ENCODE results near the gene TMEM72. TPM values are rescaled to one million over a fixed set of nuclear protein-coding genes. Genes with fewer than 3 reads are reported as not detected.

The TMEM72 gene
- total and polyA plus RNA-seq, 4 donors, result 0.02 to 0.33 TPM; not detected in 2

DNA sequence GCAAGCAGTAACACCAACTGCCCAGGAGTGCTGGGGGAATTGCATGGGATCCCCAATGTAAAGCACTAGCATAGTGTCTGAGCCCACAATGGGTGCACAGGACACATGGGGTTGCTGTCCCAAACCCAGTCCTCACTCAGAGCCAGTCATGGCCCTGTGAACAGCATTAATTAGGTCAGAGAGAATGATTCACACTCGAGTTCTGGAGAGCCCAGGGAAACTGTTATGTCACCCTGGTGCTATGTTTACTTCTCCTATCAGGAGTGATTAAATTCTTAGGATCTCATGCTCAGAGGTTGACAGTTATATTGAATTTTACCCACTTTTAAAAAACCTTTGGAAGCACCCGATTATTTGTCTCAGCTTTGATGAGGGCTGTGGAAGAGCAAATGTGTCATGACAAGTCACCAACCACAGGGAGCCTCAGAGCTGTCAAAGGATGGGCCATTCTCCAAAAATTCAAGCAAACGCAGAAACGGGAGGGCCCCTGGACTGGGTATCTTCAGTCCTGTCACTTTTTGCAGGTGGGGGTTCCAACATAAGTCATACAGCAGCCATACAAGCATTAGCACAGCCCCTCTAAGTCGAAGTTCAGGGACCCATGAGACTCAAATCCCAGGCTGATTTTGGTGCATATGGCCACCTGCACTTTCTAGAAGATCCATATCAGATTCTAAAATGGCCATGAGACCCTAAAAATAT is 47.2 kb downstream of the TMEM72 start:
- Histone ChIP-seq H3K36me3 (ENCODE audit: control insufficient read depth in 4 of 4, insufficient read depth in 3 of 4, low read depth in 1 of 4, low read length in 3 of 4) (no peaks in the 10 kb centered on the region), H3K27me3 (ENCODE audit: control insufficient read depth in 4 of 4, insufficient read depth in 4 of 4, low read length in 3 of 4) (no peaks in the 10 kb centered on the region), H3K9ac (ENCODE audit: low read depth in 1 of 2, low read length in 2 of 2) (peak overlapping the region in 1 of 2 donors; percentile 61), H3K27ac (ENCODE audit: low read depth in 1 of 2, low read length in 2 of 2) (peak overlapping the region; percentile 90 to 91), H3K4me1 (ENCODE audit: control insufficient read depth in 4 of 4, insufficient read depth in 4 of 4, low read length in 3 of 4) (peaks cover 12 to 33% (median 19%) of the 10 kb centered on the region in 4 donors), H3K9me3 (ENCODE audit: control insufficient read depth in 4 of 4, low read length in 3 of 4) (no peaks in the 10 kb centered on the region), H3K4me3 (ENCODE audit: low read depth in 1 of 3, low read length in 3 of 3) (peak overlapping the region; percentile 70 to 84 (median 75))
- TF ChIP-seq RXRA (IDR thresholded peaks at IDR 0.05) (peak in 1 of 2 donors; percentile 24), YY1 (IDR thresholded peaks at IDR 0.05) (peak; percentile 39), JUND (IDR thresholded peaks at IDR 0.05) (peak in 1 of 2 donors; percentile 43), SP1 (IDR thresholded peaks at IDR 0.05) (no peak), FOXA2 (IDR thresholded peaks at IDR 0.05) (peak; percentile 49)
- TF ChIP-seq, protein P1, sequence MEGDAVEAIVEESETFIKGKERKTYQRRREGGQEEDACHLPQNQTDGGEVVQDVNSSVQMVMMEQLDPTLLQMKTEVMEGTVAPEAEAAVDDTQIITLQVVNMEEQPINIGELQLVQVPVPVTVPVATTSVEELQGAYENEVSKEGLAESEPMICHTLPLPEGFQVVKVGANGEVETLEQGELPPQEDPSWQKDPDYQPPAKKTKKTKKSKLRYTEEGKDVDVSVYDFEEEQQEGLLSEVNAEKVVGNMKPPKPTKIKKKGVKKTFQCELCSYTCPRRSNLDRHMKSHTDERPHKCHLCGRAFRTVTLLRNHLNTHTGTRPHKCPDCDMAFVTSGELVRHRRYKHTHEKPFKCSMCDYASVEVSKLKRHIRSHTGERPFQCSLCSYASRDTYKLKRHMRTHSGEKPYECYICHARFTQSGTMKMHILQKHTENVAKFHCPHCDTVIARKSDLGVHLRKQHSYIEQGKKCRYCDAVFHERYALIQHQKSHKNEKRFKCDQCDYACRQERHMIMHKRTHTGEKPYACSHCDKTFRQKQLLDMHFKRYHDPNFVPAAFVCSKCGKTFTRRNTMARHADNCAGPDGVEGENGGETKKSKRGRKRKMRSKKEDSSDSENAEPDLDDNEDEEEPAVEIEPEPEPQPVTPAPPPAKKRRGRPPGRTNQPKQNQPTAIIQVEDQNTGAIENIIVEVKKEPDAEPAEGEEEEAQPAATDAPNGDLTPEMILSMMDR (IDR thresholded peaks at IDR 0.05; ENCODE audit: low read depth, low read length, missing input control), result no peak
- TF ChIP-seq, protein P2, sequence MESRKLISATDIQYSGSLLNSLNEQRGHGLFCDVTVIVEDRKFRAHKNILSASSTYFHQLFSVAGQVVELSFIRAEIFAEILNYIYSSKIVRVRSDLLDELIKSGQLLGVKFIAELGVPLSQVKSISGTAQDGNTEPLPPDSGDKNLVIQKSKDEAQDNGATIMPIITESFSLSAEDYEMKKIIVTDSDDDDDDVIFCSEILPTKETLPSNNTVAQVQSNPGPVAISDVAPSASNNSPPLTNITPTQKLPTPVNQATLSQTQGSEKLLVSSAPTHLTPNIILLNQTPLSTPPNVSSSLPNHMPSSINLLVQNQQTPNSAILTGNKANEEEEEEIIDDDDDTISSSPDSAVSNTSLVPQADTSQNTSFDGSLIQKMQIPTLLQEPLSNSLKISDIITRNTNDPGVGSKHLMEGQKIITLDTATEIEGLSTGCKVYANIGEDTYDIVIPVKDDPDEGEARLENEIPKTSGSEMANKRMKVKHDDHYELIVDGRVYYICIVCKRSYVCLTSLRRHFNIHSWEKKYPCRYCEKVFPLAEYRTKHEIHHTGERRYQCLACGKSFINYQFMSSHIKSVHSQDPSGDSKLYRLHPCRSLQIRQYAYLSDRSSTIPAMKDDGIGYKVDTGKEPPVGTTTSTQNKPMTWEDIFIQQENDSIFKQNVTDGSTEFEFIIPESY (IDR thresholded peaks at IDR 0.05), result no peak
- peak; percentile 30 for DNase-seq (ENCODE audit: low spot score)
- WGBS, result 18% methylated on average over 5 of the region's 5 CpGs

DNA sequence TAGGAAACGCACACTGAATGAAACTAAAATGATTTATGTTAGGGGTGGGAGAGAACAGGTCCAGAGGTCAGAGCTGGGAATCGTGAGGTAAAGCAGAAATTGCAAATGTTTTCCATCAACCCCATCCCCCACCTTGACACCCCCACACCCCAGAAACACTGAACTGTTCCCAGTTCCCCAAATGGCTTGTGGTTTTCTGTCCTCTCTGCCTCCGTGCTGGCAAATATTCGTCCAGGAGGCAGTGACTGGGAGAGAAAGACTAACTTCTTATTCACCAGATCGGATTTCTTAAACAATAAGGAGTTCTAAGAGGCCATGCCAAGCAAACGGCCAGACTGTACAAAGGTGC is 47.7 kb downstream of the TMEM72 start:
- H3K9me3 ChIP-seq (ENCODE audit: control insufficient read depth in 4 of 4, low read length in 3 of 4), result no peaks in the 10 kb centered on the region
- peak in 1 of 2 donors; percentile 33 for TF ChIP-seq RXRA (IDR thresholded peaks at IDR 0.05)
- TF ChIP-seq RAD21 (IDR thresholded peaks at IDR 0.05), result no peak
- H3K27ac ChIP-seq (ENCODE audit: low read depth in 1 of 2, low read length in 2 of 2), result peak overlapping the region; percentile 90 to 91
- 2% methylated on average over 6 of the region's 6 CpGs for WGBS
- DNase-seq (ENCODE audit: low spot score), result no peak
- H3K9ac ChIP-seq (ENCODE audit: low read depth in 1 of 2, low read length in 2 of 2), result peak overlapping the region; percentile 45 to 61
- peak overlapping the region; percentile 70 to 84 (median 75) for H3K4me3 ChIP-seq (ENCODE audit: low read depth in 1 of 3, low read length in 3 of 3)
- H3K36me3 ChIP-seq (ENCODE audit: control insufficient read depth in 4 of 4, insufficient read depth in 3 of 4, low read depth in 1 of 4, low read length in 3 of 4), result no peaks in the 10 kb centered on the region
- H3K4me1 ChIP-seq (ENCODE audit: control insufficient read depth in 4 of 4, insufficient read depth in 4 of 4, low read length in 3 of 4), result peaks cover 12 to 35% (median 19%) of the 10 kb centered on the region in 4 donors
- no peaks in the 10 kb centered on the region for H3K27me3 ChIP-seq (ENCODE audit: control insufficient read depth in 4 of 4, insufficient read depth in 4 of 4, low read length in 3 of 4)

DNA sequence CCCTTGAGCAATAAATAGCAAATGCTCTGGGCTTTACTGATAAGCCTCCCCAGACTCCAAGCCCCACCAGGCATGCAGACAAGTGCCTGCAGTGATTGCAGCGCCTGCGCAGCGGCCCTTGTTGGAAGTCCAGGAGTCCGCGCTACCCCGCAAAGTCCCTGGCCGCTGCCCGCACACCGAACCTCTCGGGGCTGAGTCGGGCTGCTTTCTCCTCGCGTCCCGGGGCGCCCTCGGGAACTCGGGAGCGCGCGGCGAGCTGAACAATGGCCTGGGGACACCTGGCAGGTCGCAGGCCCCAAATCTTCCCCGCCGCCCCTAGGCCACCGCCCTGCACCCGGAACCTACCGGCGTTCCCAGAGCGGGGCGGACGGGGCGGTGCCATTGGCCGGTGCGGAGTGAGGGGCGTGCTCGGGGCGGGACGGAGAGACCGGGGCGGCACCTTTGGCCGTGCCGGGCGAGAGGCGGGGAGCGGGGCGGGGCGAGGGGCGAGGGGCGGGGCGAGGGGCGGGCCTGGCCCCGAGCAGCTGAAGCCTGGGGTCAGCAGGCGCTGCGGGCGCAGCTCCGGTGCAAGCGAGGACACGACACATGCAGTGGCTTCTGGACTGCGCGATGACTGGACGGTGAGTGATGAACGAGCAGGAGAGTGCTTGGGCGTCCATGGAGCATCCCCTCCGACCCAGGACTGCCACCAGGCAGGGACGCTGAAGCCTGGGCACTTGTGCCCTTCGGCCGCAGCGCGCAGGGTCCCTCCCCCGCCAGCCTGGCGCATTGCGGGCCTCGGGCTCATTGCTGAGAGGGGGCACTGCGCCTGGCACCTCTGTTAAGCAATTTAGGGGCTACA is 48.3 kb downstream of the TMEM72 start, which contains the start of gene RASSF4:
RASSF4 (plus strand) TSS at position 556 of the 841 bp plus-strand sequence. CDS start 10,401 bp downstream, outside the sequence.
- Histone ChIP-seq H3K27me3 (ENCODE audit: control insufficient read depth in 4 of 4, insufficient read depth in 4 of 4, low read length in 3 of 4) (no peaks in the 10 kb centered on the region), H3K27ac (ENCODE audit: low read depth in 1 of 2, low read length in 2 of 2) (peak within 1 kb of the TSS; percentile 90 to 91), H3K9ac (ENCODE audit: low read depth in 1 of 2, low read length in 2 of 2) (peak within 1 kb of the TSS; percentile 45 to 61), H3K9me3 (ENCODE audit: control insufficient read depth in 4 of 4, low read length in 3 of 4) (no peaks in the 10 kb centered on the region), H3K36me3 (ENCODE audit: control insufficient read depth in 4 of 4, insufficient read depth in 3 of 4, low read depth in 1 of 4, low read length in 3 of 4) (no peaks in the 10 kb centered on the region), H3K4me1 (ENCODE audit: control insufficient read depth in 4 of 4, insufficient read depth in 4 of 4, low read length in 3 of 4) (peaks cover 12 to 41% (median 19%) of the 10 kb centered on the region in 4 donors), H3K4me3 (ENCODE audit: low read depth in 1 of 3, low read length in 3 of 3) (peak within 1 kb of the TSS; percentile 75 to 84 (median 75))
- WGBS, result under 1% methylated on average over 74 of the region's 74 CpGs
- peak; percentile 90 for DNase-seq (ENCODE audit: low spot score)
- TF ChIP-seq TAF1 (conservative IDR thresholded peaks at IDR 0.05) (peak; percentile 43), YY1 (IDR thresholded peaks at IDR 0.05) (peak; percentile 79), NR2F2 (IDR thresholded peaks at IDR 0.05) (no peak), EGR1 (IDR thresholded peaks at IDR 0.05; ENCODE audit: low read depth in 2 of 2) (no peak), SP1 (IDR thresholded peaks at IDR 0.05) (no peak), JUND (IDR thresholded peaks at IDR 0.05) (no peak), FOXA2 (IDR thresholded peaks at IDR 0.05) (no peak), HNF4G (IDR thresholded peaks at IDR 0.05) (no peak), FOXA1 (IDR thresholded peaks at IDR 0.05) (peak; percentile 18), RAD21 (IDR thresholded peaks at IDR 0.05) (peak in 1 of 2 donors; percentile 15)
- TF ChIP-seq, protein P3, sequence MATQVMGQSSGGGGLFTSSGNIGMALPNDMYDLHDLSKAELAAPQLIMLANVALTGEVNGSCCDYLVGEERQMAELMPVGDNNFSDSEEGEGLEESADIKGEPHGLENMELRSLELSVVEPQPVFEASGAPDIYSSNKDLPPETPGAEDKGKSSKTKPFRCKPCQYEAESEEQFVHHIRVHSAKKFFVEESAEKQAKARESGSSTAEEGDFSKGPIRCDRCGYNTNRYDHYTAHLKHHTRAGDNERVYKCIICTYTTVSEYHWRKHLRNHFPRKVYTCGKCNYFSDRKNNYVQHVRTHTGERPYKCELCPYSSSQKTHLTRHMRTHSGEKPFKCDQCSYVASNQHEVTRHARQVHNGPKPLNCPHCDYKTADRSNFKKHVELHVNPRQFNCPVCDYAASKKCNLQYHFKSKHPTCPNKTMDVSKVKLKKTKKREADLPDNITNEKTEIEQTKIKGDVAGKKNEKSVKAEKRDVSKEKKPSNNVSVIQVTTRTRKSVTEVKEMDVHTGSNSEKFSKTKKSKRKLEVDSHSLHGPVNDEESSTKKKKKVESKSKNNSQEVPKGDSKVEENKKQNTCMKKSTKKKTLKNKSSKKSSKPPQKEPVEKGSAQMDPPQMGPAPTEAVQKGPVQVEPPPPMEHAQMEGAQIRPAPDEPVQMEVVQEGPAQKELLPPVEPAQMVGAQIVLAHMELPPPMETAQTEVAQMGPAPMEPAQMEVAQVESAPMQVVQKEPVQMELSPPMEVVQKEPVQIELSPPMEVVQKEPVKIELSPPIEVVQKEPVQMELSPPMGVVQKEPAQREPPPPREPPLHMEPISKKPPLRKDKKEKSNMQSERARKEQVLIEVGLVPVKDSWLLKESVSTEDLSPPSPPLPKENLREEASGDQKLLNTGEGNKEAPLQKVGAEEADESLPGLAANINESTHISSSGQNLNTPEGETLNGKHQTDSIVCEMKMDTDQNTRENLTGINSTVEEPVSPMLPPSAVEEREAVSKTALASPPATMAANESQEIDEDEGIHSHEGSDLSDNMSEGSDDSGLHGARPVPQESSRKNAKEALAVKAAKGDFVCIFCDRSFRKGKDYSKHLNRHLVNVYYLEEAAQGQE (IDR thresholded peaks at IDR 0.05), result peak; percentile 50
- TF ChIP-seq, protein P4, sequence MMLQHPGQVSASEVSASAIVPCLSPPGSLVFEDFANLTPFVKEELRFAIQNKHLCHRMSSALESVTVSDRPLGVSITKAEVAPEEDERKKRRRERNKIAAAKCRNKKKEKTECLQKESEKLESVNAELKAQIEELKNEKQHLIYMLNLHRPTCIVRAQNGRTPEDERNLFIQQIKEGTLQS (IDR thresholded peaks at IDR 0.05), result no peak
- TF ChIP-seq, protein P5, sequence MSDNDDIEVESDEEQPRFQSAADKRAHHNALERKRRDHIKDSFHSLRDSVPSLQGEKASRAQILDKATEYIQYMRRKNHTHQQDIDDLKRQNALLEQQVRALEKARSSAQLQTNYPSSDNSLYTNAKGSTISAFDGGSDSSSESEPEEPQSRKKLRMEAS (IDR thresholded peaks at IDR 0.05), result no peak
